SIG-M5 treated with dmso at 0.1 percent for 504 hours (cell line): Measurements from ENCODE around the gene SYCN.
"Not testable (repeated sequence)": the region's sequence is repeated elsewhere in the genome, so short reads cannot be mapped to it uniquely, and the experiment has no call there.

Experiments used
- DNase-seq: peaks from one replicate; lab custom pipeline; 2025; ENCODE audit not compliant: unreplicated experiment; lab: John Stamatoyannopoulos, UW

SYCN gene

GRCh38 chr19:39203372-39204341 is at the start of gene SYCN:
Gene SYCN (minus strand): TSS chr19:39204263. CDS start chr19:39204254, 9 bp downstream.
- no peak for DNase-seq

- DNase-seq, result no peak
Measured at GRCh38 chr19:39253374-39254149, 49.5 kb upstream of the SYCN start.

GRCh38 chr19:39252458-39252857 is 48.4 kb upstream of the SYCN start:
- no peak for DNase-seq

GRCh38 chr19:39251846-39252245 is 47.8 kb upstream of the SYCN start:
- DNase-seq, result no peak

GRCh38 chr19:39251081-39251480 is 47.0 kb upstream of the SYCN start:
- no peak for DNase-seq

GRCh38 chr19:39248806-39249205 is 44.7 kb upstream of the SYCN start, which contains the start of gene IFNL4:
Gene IFNL4 (minus strand): TSS chr19:39248856.
- no peak for DNase-seq

- DNase-seq, result no peak
Measured at GRCh38 chr19:39247701-39248664, 43.9 kb upstream of the SYCN start.

- no peak for DNase-seq
Measured at GRCh38 chr19:39246951-39247669, 43.0 kb upstream of the SYCN start.

- DNase-seq, result not testable (repeated sequence)
Measured at GRCh38 chr19:39245166-39245565, 41.1 kb upstream of the SYCN start.

GRCh38 chr19:39244410-39245100 is 40.5 kb upstream of the SYCN start, which contains the start of gene IFNL3:
Gene IFNL3 (minus strand): TSS chr19:39245006. CDS start chr19:39244967, 39 bp downstream.
- not testable (repeated sequence) for DNase-seq

- not testable (repeated sequence) for DNase-seq
Measured at GRCh38 chr19:39243741-39244140, 39.7 kb upstream of the SYCN start.

GRCh38 chr19:39240421-39240820 is 36.4 kb upstream of the SYCN start:
- no peak for DNase-seq

- no peak for DNase-seq
Measured at GRCh38 chr19:39238944-39239343, 34.9 kb upstream of the SYCN start.

- no peak for DNase-seq
Measured at GRCh38 chr19:39238209-39238608, 34.1 kb upstream of the SYCN start.

GRCh38 chr19:39237200-39238184 is 33.4 kb upstream of the SYCN start:
- DNase-seq, result peak; percentile 32

- DNase-seq, result no peak
Measured at GRCh38 chr19:39236527-39236926, 32.5 kb upstream of the SYCN start.

- no peak for DNase-seq
Measured at GRCh38 chr19:39232708-39233107, 28.6 kb upstream of the SYCN start.
